H1 (cell line): ENCODE data around the gene SOX6. TPM values are rescaled to one million over a fixed set of nuclear protein-coding genes. Genes with fewer than 3 reads are reported as not detected.

Source experiments
- CTCF ChIA-PET: fragments of 300-600 bp; sonication (Branson Sonifier 250); formaldehyde crosslinking; loops from one replicate; lab custom pipeline; 2021; ENCODE audit not compliant: partially characterized antibody; lab: Charles Lee
- POLR2A ChIA-PET: fragments of 300-600 bp; sonication (Branson Sonifier 250); formaldehyde crosslinking; loops from one replicate; lab custom pipeline; 2021; ENCODE audit warnings: inconsistent platforms; ENCODE audit not compliant: partially characterized antibody; lab: Charles Lee
- DNase-seq, 2 experiments: peaks; one replicate each; pipeline versions ENCODE4 v3.0.0 to v3.0.0-alpha.2; 2010 to 2022; ENCODE audit warnings: low spot score in 2 of 2, low read depth in 1 of 2, mixed read lengths in 1 of 2
- FAIRE-seq: peaks from 2 replicates; lab custom pipeline; 2011; peaks lifted over from hg19 to GRCh38; lab: Jason Lieb, UNC
- H2AFZ ChIP-seq: 2 replicates; pipeline ENCODE4 v1.8.1; 2012; ENCODE audit warnings: low read length, inconsistent platforms
- H2AK5ac ChIP-seq: 2 replicates; pipeline ENCODE4 v1.6.1; 2013; ENCODE audit warnings: low read depth, low read length
- H2BK120ac ChIP-seq: replicated peaks from 2 replicates; pipeline ENCODE3; 2013; ENCODE audit warnings: low read depth, low read length, inconsistent platforms
- H2BK12ac ChIP-seq: 2 replicates; pipeline ENCODE4 v1.6.1; 2013; ENCODE audit warnings: low read depth, low read length
- H2BK15ac ChIP-seq: 2 replicates; pipeline ENCODE4 v1.6.1; 2013; ENCODE audit warnings: low read length
- H2BK20ac ChIP-seq: 2 replicates; pipeline ENCODE4 v1.6.1; 2013; ENCODE audit warnings: low read length
- H2BK5ac ChIP-seq: 2 replicates; pipeline ENCODE4 v1.6.1; 2013; ENCODE audit warnings: low read depth, low read length
- H3K14ac ChIP-seq: 2 replicates; pipeline ENCODE4 v1.6.1; 2013; ENCODE audit warnings: inconsistent platforms; ENCODE audit not compliant: insufficient read length
- H3K18ac ChIP-seq: 2 replicates; pipeline ENCODE4 v1.6.1; 2013; ENCODE audit warnings: low read length; ENCODE audit errors: extremely low read depth
- H3K23ac ChIP-seq: 2 replicates; pipeline ENCODE4 v1.6.1; 2013; ENCODE audit warnings: inconsistent platforms; ENCODE audit not compliant: insufficient read length
- H3K23me2 ChIP-seq: 2 replicates; pipeline ENCODE4 v1.6.1; 2013; ENCODE audit warnings: low read depth, low read length
- H3K27ac ChIP-seq: 2 replicates; pipeline ENCODE4 v1.6.1; 2011; ENCODE audit warnings: low read depth, low read length, inconsistent platforms
- H3K27me3 ChIP-seq, 4 experiments: replicated peaks in 1 of 4; 1 replicate in 1 of 4; 2 replicates in 3 of 4; pipeline versions ENCODE4 v1.6.1 to v1.8.1; 2011 to 2013; ENCODE audit warnings: low read length in 3 of 4, mild to moderate bottlenecking in 3 of 4, inconsistent platforms in 2 of 4, mixed read lengths in 2 of 4, moderate library complexity in 1 of 4; ENCODE audit not compliant: control insufficient read depth in 3 of 4, insufficient read depth in 3 of 4; ENCODE audit errors: extremely low read depth in 1 of 4
- H3K36me3 ChIP-seq, 4 experiments: 2 replicates each; pipeline versions ENCODE4 v1.6.1 to v1.8.1; 2011 to 2013; ENCODE audit warnings: mild to moderate bottlenecking in 4 of 4, low read length in 3 of 4, moderate library complexity in 2 of 4, control low read depth in 1 of 4, inconsistent platforms in 1 of 4; ENCODE audit not compliant: insufficient read depth in 4 of 4, control insufficient read depth in 2 of 4
- H3K4ac ChIP-seq: replicated peaks from 2 replicates; pipeline ENCODE3; 2013; ENCODE audit warnings: low read length, low read depth, mixed read lengths, inconsistent platforms; ENCODE audit not compliant: insufficient read length
- H3K4me1 ChIP-seq, 4 experiments: replicated peaks in 1 of 4; 1 replicate in 1 of 4; 2 replicates in 3 of 4; pipeline versions ENCODE4 v1.6.1 to v1.8.1; 2011 to 2013; ENCODE audit warnings: low read length in 3 of 4, inconsistent platforms in 2 of 4, mixed read lengths in 1 of 4; ENCODE audit not compliant: insufficient read depth in 4 of 4, control insufficient read depth in 3 of 4
- H3K4me2 ChIP-seq, 2 experiments: 2 replicates each; pipeline versions ENCODE4 v1.6.1 to v1.8.1; 2011 to 2013; ENCODE audit warnings: low read depth in 2 of 2, low read length in 2 of 2, control low read depth in 1 of 2, inconsistent platforms in 1 of 2, mild to moderate bottlenecking in 1 of 2; ENCODE audit not compliant: insufficient read depth in 1 of 2
- H3K4me3 ChIP-seq, 4 experiments: fragments of 200-600, 300-600 bp in 1 of 4; sonication (generic), shearing (Covaris generic), sonication (Bioruptor Twin) in 1 of 4; 2 replicates each; pipeline versions ENCODE4 v1.5.1 to v1.8.1; 2011 to 2016; ENCODE audit warnings: low read length in 4 of 4, low read depth in 3 of 4, control low read depth in 2 of 4, inconsistent platforms in 2 of 4, mild to moderate bottlenecking in 2 of 4, mixed read lengths in 1 of 4, moderate library complexity in 1 of 4; ENCODE audit not compliant: insufficient read depth in 2 of 4; ENCODE audit errors: extremely low read depth in 1 of 4
- H3K56ac ChIP-seq: replicated peaks from 2 replicates; pipeline ENCODE3; 2013; ENCODE audit warnings: low read depth, mild to moderate bottlenecking, mixed read lengths, low read length, inconsistent platforms; ENCODE audit not compliant: insufficient read length
- H3K79me1 ChIP-seq: 2 replicates; pipeline ENCODE4 v1.6.1; 2013; ENCODE audit warnings: low read depth, low read length, control low read depth
- H3K79me2 ChIP-seq, 2 experiments: 2 replicates each; pipeline versions ENCODE4 v1.6.1 to v1.8.1; 2012 to 2013; ENCODE audit warnings: low read length in 2 of 2, mild to moderate bottlenecking in 2 of 2, inconsistent platforms in 1 of 2; ENCODE audit not compliant: insufficient read depth in 2 of 2, control insufficient read depth in 1 of 2
- H3K9ac ChIP-seq, 4 experiments: replicated peaks in 1 of 4; 1 replicate in 1 of 4; 2 replicates in 3 of 4; pipeline versions ENCODE4 v1.6.1 to v1.8.1; 2011 to 2013; ENCODE audit warnings: low read depth in 3 of 4, low read length in 3 of 4, control low read depth in 2 of 4, mild to moderate bottlenecking in 2 of 4, moderate library complexity in 2 of 4, inconsistent platforms in 1 of 4; ENCODE audit errors: extremely low read depth in 1 of 4
- H3K9me3 ChIP-seq, 2 experiments: 2 replicates each; pipeline versions ENCODE4 v1.6.1 to v1.8.1; 2012 to 2013; ENCODE audit warnings: mild to moderate bottlenecking in 2 of 2, moderate library complexity in 2 of 2, control low read depth in 1 of 2, inconsistent platforms in 1 of 2, low read depth in 1 of 2, low read length in 1 of 2, mixed read lengths in 1 of 2; ENCODE audit not compliant: insufficient read depth in 2 of 2
- H4K20me1 ChIP-seq, 2 experiments: replicated peaks in 1 of 2; 2 replicates each; pipeline versions ENCODE3 to v1.8.1; 2011 to 2013; ENCODE audit warnings: inconsistent platforms in 2 of 2, low read length in 2 of 2, mild to moderate bottlenecking in 1 of 2; ENCODE audit not compliant: insufficient read depth in 2 of 2, control insufficient read depth in 1 of 2
- H4K5ac ChIP-seq: 2 replicates; pipeline ENCODE4 v1.6.1; 2013; ENCODE audit warnings: low read length, low read depth, mixed read lengths, inconsistent platforms; ENCODE audit not compliant: insufficient read length
- H4K8ac ChIP-seq: 2 replicates; pipeline ENCODE4 v1.8.0; 2013; ENCODE audit warnings: mild to moderate bottlenecking, moderate library complexity, low read length, inconsistent platforms; ENCODE audit not compliant: insufficient read depth; ENCODE audit errors: extremely low read depth
- H4K91ac ChIP-seq: replicated peaks from 2 replicates; pipeline ENCODE3; 2013; ENCODE audit warnings: low read length, mixed read lengths, inconsistent platforms; ENCODE audit not compliant: insufficient read length
- ATF2 ChIP-seq: IDR thresholded peaks from 2 replicates; pipeline ENCODE4 v1.6.1; 2012; ENCODE audit warnings: low read length, inconsistent platforms
- CEBPB ChIP-seq: IDR thresholded peaks from 2 replicates; pipeline ENCODE4 v1.6.1; 2012; ENCODE audit warnings: low read depth, low read length
- CHD1 ChIP-seq: IDR thresholded peaks from 2 replicates; pipeline ENCODE4 v1.6.1; 2012; ENCODE audit warnings: low read depth, low read length, improper control_type of control experiment
- NANOG ChIP-seq: IDR thresholded peaks from 2 replicates; pipeline ENCODE4 v1.6.1; 2011; ENCODE audit warnings: low read length, low read depth, mild to moderate bottlenecking, inconsistent platforms; ENCODE audit not compliant: insufficient read depth, poor library complexity, severe bottlenecking
- SP1 ChIP-seq: IDR thresholded peaks from 2 replicates; pipeline ENCODE4 v1.6.1; 2011; ENCODE audit warnings: low read depth, low read length
- WGBS, 2 experiments: shearing (Covaris generic) in 1 of 2; methylation state at CpG; one replicate each; pipeline versions ENCODE4 v1.1.6 to v1.1.7; 2013 to 2015; ENCODE audit warnings: low lambda C conversion rate in 2 of 2, mixed read lengths in 2 of 2, inconsistent platforms in 1 of 2, low coverage in 1 of 2, missing lambda C conversion rate in 1 of 2; ENCODE audit not compliant: insufficient replicate concordance in 2 of 2, insufficient coverage in 1 of 2, insufficient read length in 1 of 2; ENCODE audit errors: extremely low coverage in 1 of 2, missing lambda C conversion rate in 1 of 2; 5-methylcytosine and 5-hydroxymethylcytosine counted together
- polyA plus RNA-seq, 7 experiments: library from polyadenylated mRNA; depleted of rRNA in 3 of 7; stranded (reverse) in 5 of 7; unstranded in 2 of 7; fragments of >200 nt in 5 of 7; fragments of 200-250 nt in 2 of 7; gene quantifications; 1 replicate in 5 of 7; 2 replicates in 1 of 7; 4 replicates in 1 of 7; pipeline versions ENCODE4 v1.2.1 to v1.2.3, GENCODE V29; 2011 to 2013; ENCODE audit warnings: missing spikeins in 2 of 7, mixed read lengths in 2 of 7
- total RNA-seq: library from RNA; stranded (reverse); fragmentation: NEBNext Ultra II Directional; extraction: Animal tissue kit (Norgen Biotek cat#: 25700); gene quantifications from 2 replicates; pipeline ENCODE4 v1.2.1, GENCODE V29; 2021

The SOX6 gene
- total and polyA plus RNA-seq, 2 of the 8 experiments (the other 6 are each of a cell fraction or from before 2014, with no cell fraction given) = 0.09 TPM; not detected in 1

GRCh38 chr11:16195651-16196050 lies 160.7 kb downstream of the SOX6 start:
- Histone ChIP-seq H3K79me1 (no peaks in the 10 kb centered on the region), H2BK5ac (no peak overlapping the region), H3K4me2 (no peak overlapping the region), H2AK5ac (no peak overlapping the region), H3K4me1 (no peaks in the 10 kb centered on the region; a peak in 1 of 7 replicates), H4K20me1 (no peaks in the 10 kb centered on the region), H3K27ac (no peak overlapping the region), H4K5ac (no peak overlapping the region), H3K14ac (no peak overlapping the region), H4K8ac (no peak overlapping the region), H2BK20ac (no peak overlapping the region), H3K9me3 (no peaks in the 10 kb centered on the region), H2BK12ac (no peak overlapping the region), H3K4ac (no peak overlapping the region), H3K18ac (no peak overlapping the region), H3K4me3 (no peak overlapping the region), H2BK15ac (no peak overlapping the region), H3K56ac (no peak overlapping the region), H3K9ac (no peak overlapping the region), H4K91ac (no peak overlapping the region), H2AFZ (no peak overlapping the region), H3K79me2 (no peaks in the 10 kb centered on the region), H3K23ac (no peak overlapping the region), H3K36me3 (no peaks in the 10 kb centered on the region), H3K23me2 (no peaks in the 10 kb centered on the region), H2BK120ac (no peak overlapping the region), H3K27me3 (no peaks in the 10 kb centered on the region)
- CTCF ChIA-PET = interaction anchor here (0.7 to 1.2 kb wide), 2 partner anchors 8 to 408 kb away, joined by 3 read pairs; no protein-coding TSS in a partner anchor
- TF ChIP-seq ATF2 (no peak), SP1 (no peak), CHD1 (no peak), NANOG (no peak), CEBPB (no peak)
- no peak for FAIRE-seq
- POLR2A ChIA-PET = no interaction called here
- WGBS, 2 experiments = 81% methylated on average over 3 of the region's 3 CpGs; no CpG with 5 or more reads in 1 of the 2 experiments
- no peak for DNase-seq
